ENCODE data around the gene SULF2.
A peak's percentile ranks its signal among the peaks of the same experiment; 100 is the strongest.
"Not testable (repeated sequence)": the region's sequence is repeated elsewhere in the genome, so short reads cannot be mapped to it uniquely, and the experiment has no call there.

SULF2 gene

GRCh38 chr20:47785311-47785853, at the start of gene SULF2:
Gene SULF2 (minus strand): TSS chr20:47785481. CDS start chr20:47757363, 28,118 bp downstream.
- peak; percentile 50 for DNase-seq (ENCODE audit: low read depth)
- peak within 1 kb of the TSS; percentile 93 for H3K4me3 ChIP-seq (ENCODE audit: low read length)
- TF ChIP-seq CTCF (IDR thresholded peaks at IDR 0.05; ENCODE audit: insufficient read depth, low read depth, low read length, missing control alignments) = no peak

- not testable (repeated sequence) for H3K4me3 ChIP-seq (ENCODE audit: low read length); DNase-seq (ENCODE audit: low read depth)
Observed at GRCh38 chr20:47831675-47832074, 46.4 kb upstream of the SULF2 start.

- not testable (repeated sequence) for DNase-seq (ENCODE audit: low read depth); H3K4me3 ChIP-seq (ENCODE audit: low read length)
Observed at GRCh38 chr20:47826716-47827115, 41.4 kb upstream of the SULF2 start.

GRCh38 chr20:47826006-47826405, 40.7 kb upstream of the SULF2 start:
- DNase-seq (ENCODE audit: low read depth); H3K4me3 ChIP-seq (ENCODE audit: low read length): not testable (repeated sequence)

GRCh38 chr20:47825011-47825762, 39.9 kb upstream of the SULF2 start:
- H3K4me3 ChIP-seq (ENCODE audit: low read length) = no peak overlapping the region
- no peak for DNase-seq (ENCODE audit: low read depth)
- no peak for TF ChIP-seq CTCF (IDR thresholded peaks at IDR 0.05; ENCODE audit: insufficient read depth, low read depth, low read length, missing control alignments)

GRCh38 chr20:47823941-47824340, 38.7 kb upstream of the SULF2 start:
- DNase-seq (ENCODE audit: low read depth); H3K4me3 ChIP-seq (ENCODE audit: low read length): not testable (repeated sequence)

- no peak for TF ChIP-seq CTCF (IDR thresholded peaks at IDR 0.05; ENCODE audit: insufficient read depth, low read depth, low read length, missing control alignments)
- DNase-seq (ENCODE audit: low read depth) = peak; percentile 98
Observed at GRCh38 chr20:47821481-47822100, 36.3 kb upstream of the SULF2 start.

GRCh38 chr20:47818996-47819609, 33.8 kb upstream of the SULF2 start:
- no peak for TF ChIP-seq CTCF (IDR thresholded peaks at IDR 0.05; ENCODE audit: insufficient read depth, low read depth, low read length, missing control alignments)
- no peak for DNase-seq (ENCODE audit: low read depth)
- no peak overlapping the region for H3K4me3 ChIP-seq (ENCODE audit: low read length)

More at GRCh38 chr20:47821481-47822100, 36.3 kb upstream of the SULF2 start:
- H3K4me3 ChIP-seq (ENCODE audit: low read length) = no peak overlapping the region

- no peak for DNase-seq (ENCODE audit: low read depth)
- no peak overlapping the region for H3K4me3 ChIP-seq (ENCODE audit: low read length)
- TF ChIP-seq CTCF (IDR thresholded peaks at IDR 0.05; ENCODE audit: insufficient read depth, low read depth, low read length, missing control alignments) = no peak
Observed at GRCh38 chr20:47818466-47818865, 33.2 kb upstream of the SULF2 start.

All from epithelial cell of esophagus (primary cell).